Panc1 (cell line): Measurements from ENCODE around the gene CBY1.

Experiments used
- TF ChIP-seq, protein P1 (sequence below): fragments of 450-650 bp; IDR thresholded peaks from 2 replicates; pipeline ENCODE4 v1.5.1; 2017; ENCODE audit warnings: mild to moderate bottlenecking
- TF ChIP-seq, protein P2 (sequence below), 2 experiments: IDR thresholded peaks; 2 replicates each; pipeline ENCODE4 v1.6.1; 2011 to 2012; ENCODE audit warnings: low read depth in 2 of 2, control low read depth in 1 of 2, low read length in 1 of 2, mild to moderate bottlenecking in 1 of 2, moderate library complexity in 1 of 2; ENCODE audit not compliant: insufficient read depth in 1 of 2

DNA sequence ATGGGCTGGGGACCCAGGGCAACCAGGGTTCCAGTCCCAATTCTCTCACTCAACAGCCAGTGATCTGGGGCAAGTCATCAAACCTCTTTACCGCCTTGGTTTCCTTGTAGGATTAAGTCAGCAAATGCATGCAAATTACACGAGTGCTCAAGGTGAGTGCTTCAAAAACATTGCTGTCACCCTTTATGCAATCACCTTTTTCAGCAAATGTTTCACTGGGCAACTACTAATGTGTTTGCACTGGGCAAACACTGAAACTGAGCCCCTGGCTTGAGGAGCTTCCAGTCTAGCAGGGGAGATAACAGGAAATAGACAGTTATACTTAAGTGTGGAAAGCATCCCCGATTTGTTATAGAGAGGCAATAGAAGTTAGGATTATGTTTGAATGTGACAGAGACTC lies 48.8 kb upstream of the CBY1 start:
- TF ChIP-seq, protein P1, sequence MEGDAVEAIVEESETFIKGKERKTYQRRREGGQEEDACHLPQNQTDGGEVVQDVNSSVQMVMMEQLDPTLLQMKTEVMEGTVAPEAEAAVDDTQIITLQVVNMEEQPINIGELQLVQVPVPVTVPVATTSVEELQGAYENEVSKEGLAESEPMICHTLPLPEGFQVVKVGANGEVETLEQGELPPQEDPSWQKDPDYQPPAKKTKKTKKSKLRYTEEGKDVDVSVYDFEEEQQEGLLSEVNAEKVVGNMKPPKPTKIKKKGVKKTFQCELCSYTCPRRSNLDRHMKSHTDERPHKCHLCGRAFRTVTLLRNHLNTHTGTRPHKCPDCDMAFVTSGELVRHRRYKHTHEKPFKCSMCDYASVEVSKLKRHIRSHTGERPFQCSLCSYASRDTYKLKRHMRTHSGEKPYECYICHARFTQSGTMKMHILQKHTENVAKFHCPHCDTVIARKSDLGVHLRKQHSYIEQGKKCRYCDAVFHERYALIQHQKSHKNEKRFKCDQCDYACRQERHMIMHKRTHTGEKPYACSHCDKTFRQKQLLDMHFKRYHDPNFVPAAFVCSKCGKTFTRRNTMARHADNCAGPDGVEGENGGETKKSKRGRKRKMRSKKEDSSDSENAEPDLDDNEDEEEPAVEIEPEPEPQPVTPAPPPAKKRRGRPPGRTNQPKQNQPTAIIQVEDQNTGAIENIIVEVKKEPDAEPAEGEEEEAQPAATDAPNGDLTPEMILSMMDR = no peak
- TF ChIP-seq, protein P2, sequence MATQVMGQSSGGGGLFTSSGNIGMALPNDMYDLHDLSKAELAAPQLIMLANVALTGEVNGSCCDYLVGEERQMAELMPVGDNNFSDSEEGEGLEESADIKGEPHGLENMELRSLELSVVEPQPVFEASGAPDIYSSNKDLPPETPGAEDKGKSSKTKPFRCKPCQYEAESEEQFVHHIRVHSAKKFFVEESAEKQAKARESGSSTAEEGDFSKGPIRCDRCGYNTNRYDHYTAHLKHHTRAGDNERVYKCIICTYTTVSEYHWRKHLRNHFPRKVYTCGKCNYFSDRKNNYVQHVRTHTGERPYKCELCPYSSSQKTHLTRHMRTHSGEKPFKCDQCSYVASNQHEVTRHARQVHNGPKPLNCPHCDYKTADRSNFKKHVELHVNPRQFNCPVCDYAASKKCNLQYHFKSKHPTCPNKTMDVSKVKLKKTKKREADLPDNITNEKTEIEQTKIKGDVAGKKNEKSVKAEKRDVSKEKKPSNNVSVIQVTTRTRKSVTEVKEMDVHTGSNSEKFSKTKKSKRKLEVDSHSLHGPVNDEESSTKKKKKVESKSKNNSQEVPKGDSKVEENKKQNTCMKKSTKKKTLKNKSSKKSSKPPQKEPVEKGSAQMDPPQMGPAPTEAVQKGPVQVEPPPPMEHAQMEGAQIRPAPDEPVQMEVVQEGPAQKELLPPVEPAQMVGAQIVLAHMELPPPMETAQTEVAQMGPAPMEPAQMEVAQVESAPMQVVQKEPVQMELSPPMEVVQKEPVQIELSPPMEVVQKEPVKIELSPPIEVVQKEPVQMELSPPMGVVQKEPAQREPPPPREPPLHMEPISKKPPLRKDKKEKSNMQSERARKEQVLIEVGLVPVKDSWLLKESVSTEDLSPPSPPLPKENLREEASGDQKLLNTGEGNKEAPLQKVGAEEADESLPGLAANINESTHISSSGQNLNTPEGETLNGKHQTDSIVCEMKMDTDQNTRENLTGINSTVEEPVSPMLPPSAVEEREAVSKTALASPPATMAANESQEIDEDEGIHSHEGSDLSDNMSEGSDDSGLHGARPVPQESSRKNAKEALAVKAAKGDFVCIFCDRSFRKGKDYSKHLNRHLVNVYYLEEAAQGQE (IDR thresholded peaks at IDR 0.05; ENCODE audit: insufficient read depth in 1 of 2, low read depth in 2 of 2, low read length in 1 of 2) = no peak
